Testis (tissue), 3 donors: Measurements from ENCODE around the gene SAMMSON. TPM values are rescaled to one million over a fixed set of nuclear protein-coding genes. Genes with fewer than 3 reads are reported as not detected.

Source experiments
- DNase-seq: peaks from one replicate; pipeline ENCODE4 v3.0.0-alpha.2; 2019
- H3K27ac ChIP-seq, 2 donors: fragments of 200-600 bp; sonication (generic); one replicate each; pipeline ENCODE4 v1.5.1; 2019
- H3K27me3 ChIP-seq: fragments of 200-600 bp; sonication (generic); one replicate; pipeline ENCODE4 v1.5.1; 2019
- H3K36me3 ChIP-seq: fragments of 200-600 bp; sonication (generic); one replicate; pipeline ENCODE4 v1.5.1; 2017; ENCODE audit warnings: low read depth; ENCODE audit errors: missing control alignments
- H3K4me1 ChIP-seq: fragments of 200-600 bp; sonication (generic); one replicate; pipeline ENCODE4 v1.5.1; 2019
- H3K4me3 ChIP-seq, 2 donors: fragments of 200-600 bp; sonication (generic); one replicate each; pipeline ENCODE4 v1.5.1; 2017 to 2019
- H3K9me3 ChIP-seq: fragments of 200-600 bp; sonication (generic); one replicate; pipeline ENCODE4 v1.5.1; 2017
- CTCF ChIP-seq, 3 experiments: fragments of 450-650 bp in 2 of 3; fragments of 200-600 bp in 1 of 3; sonication (generic) in 1 of 3; IDR thresholded peaks; one replicate each; pipeline ENCODE4 v1.5.1; 2016 to 2019; ENCODE audit warnings: antibody characterized with exemption in 3 of 3, mild to moderate bottlenecking in 2 of 3, moderate library complexity in 1 of 3
- POLR2A ChIP-seq: fragments of 450-650 bp; IDR thresholded peaks from one replicate; pipeline ENCODE4 v1.6.1; 2017; ENCODE audit warnings: antibody characterized with exemption, mild to moderate bottlenecking, moderate library complexity
- WGBS, 2 donors: methylation state at CpG; one replicate each; pipeline ENCODE4 v1.1.5; 2018; 5-methylcytosine and 5-hydroxymethylcytosine counted together
- intact Hi-C: fragments of 100-400 bp; cut with DNase I; formaldehyde crosslinking; loops from one replicate; pipeline ENCODE4 v1.15.1; 2023; ENCODE audit warnings: low total_unique reads
- polyA plus RNA-seq: library from polyadenylated mRNA; stranded (reverse); fragments of 350-450 nt; fragmentation: Illumina TruSeq; extraction: RNeasy Lipid Tissue Mini Kit (QIAGEN cat#74804); gene quantifications from one replicate; pipeline ENCODE4 v1.2.3, GENCODE V29; 2014; ENCODE audit warnings: low read depth, low replicate concordance; ENCODE audit not compliant: insufficient read depth
- total RNA-seq, 2 donors: library from RNA; depleted of rRNA; stranded (reverse); fragments of >200 nt; gene quantifications; one replicate each; pipeline ENCODE4 v1.2.3, GENCODE V29; 2016

SAMMSON gene
- total and polyA plus RNA-seq, 3 donors from 2014 or later: 3.3 to 3.8 (median 3.5) TPM

GRCh38 chr3:70086336-70086735 is 86.8 kb downstream of the SAMMSON start:
- Histone ChIP-seq H3K27me3 (no peaks in the 10 kb centered on the region), H3K27ac (no peak overlapping the region), H3K36me3 (no peaks in the 10 kb centered on the region), H3K4me1 (no peaks in the 10 kb centered on the region), H3K4me3 (no peak overlapping the region), H3K9me3 (no peaks in the 10 kb centered on the region)
- DNase-seq: no peak
- WGBS, 2 donors: 88 to 92% methylated on average over 2 of the region's 2 CpGs
- TF ChIP-seq CTCF (IDR thresholded peaks at IDR 0.05): no peak
- no peak for TF ChIP-seq POLR2A
- intact Hi-C loops: no loop called here

GRCh38 chr3:70090322-70090913 is 90.9 kb downstream of the SAMMSON start:
- 21 to 40% methylated on average over 3 of the region's 3 CpGs for WGBS, 2 donors
- Histone ChIP-seq H3K27ac (no peak overlapping the region), H3K4me1 (no peaks in the 10 kb centered on the region), H3K27me3 (no peaks in the 10 kb centered on the region), H3K4me3 (no peak overlapping the region), H3K36me3 (no peaks in the 10 kb centered on the region), H3K9me3 (no peaks in the 10 kb centered on the region)
- DNase-seq: no peak
- TF ChIP-seq POLR2A: no peak
- peak; percentile 22 to 84 (median 58) for TF ChIP-seq CTCF (IDR thresholded peaks at IDR 0.05)
- intact Hi-C loops: no loop called here

- no peak overlapping the region for H3K27ac ChIP-seq
- 88 to 93% methylated on average over 3 of the region's 3 CpGs for WGBS, 2 donors
- H3K27me3 ChIP-seq: no peaks in the 10 kb centered on the region
- no peaks in the 10 kb centered on the region for H3K36me3 ChIP-seq
- no peak for DNase-seq
- H3K4me1 ChIP-seq: no peaks in the 10 kb centered on the region
- H3K9me3 ChIP-seq: no peaks in the 10 kb centered on the region
- no peak overlapping the region for H3K4me3 ChIP-seq
- no peak for TF ChIP-seq POLR2A
- TF ChIP-seq CTCF (IDR thresholded peaks at IDR 0.05): no peak
- intact Hi-C loops: no loop called here
Observed at GRCh38 chr3:70094197-70094596, 94.7 kb downstream of the SAMMSON start.

GRCh38 chr3:70095260-70095659 is 95.7 kb downstream of the SAMMSON start:
- no peak for DNase-seq
- Histone ChIP-seq H3K4me3 (no peak overlapping the region), H3K27me3 (no peaks in the 10 kb centered on the region), H3K27ac (no peak overlapping the region), H3K4me1 (no peaks in the 10 kb centered on the region), H3K9me3 (no peaks in the 10 kb centered on the region), H3K36me3 (no peaks in the 10 kb centered on the region)
- intact Hi-C loops: no loop called here
- TF ChIP-seq CTCF (IDR thresholded peaks at IDR 0.05) (no peak), POLR2A (no peak)
- WGBS, 2 donors: 95 to 97% methylated on average over 2 of the region's 2 CpGs

GRCh38 chr3:70096376-70097066 is 97.0 kb downstream of the SAMMSON start:
- Histone ChIP-seq H3K9me3 (no peaks in the 10 kb centered on the region), H3K4me1 (no peaks in the 10 kb centered on the region), H3K4me3 (no peak overlapping the region), H3K27me3 (no peaks in the 10 kb centered on the region), H3K27ac (no peak overlapping the region), H3K36me3 (no peaks in the 10 kb centered on the region)
- DNase-seq: no peak
- intact Hi-C loops: no loop called here
- no peak for TF ChIP-seq POLR2A
- TF ChIP-seq CTCF (IDR thresholded peaks at IDR 0.05): no peak
- WGBS, 2 donors: 86 to 87% methylated on average over 5 of the region's 5 CpGs
